AG04449 (cell line): ENCODE results near the gene PRRG2.

ENCODE experiments used
- CTCF ChIA-PET: fragments of 350-600 bp; formaldehyde crosslinking; extraction: SDS; loops from one replicate; lab custom pipeline; 2021; ENCODE audit warnings: antibody characterized with exemption; lab: Yijun Ruan, JAX
- POLR2A ChIA-PET: fragments of 400-600, 350-600 bp; formaldehyde crosslinking; extraction: SDS; loops from one replicate; lab custom pipeline; 2020; ENCODE audit warnings: antibody characterized with exemption, inconsistent platforms; lab: Yijun Ruan, JAX
- DNase-seq: peaks from one replicate; pipeline ENCODE4 v3.0.0-alpha.2; 2010; ENCODE audit warnings: low read depth, low spot score
- H3K4me3 ChIP-seq: 2 replicates; pipeline ENCODE4 v1.5.1; 2011; ENCODE audit warnings: low read depth, mild to moderate bottlenecking, control low read depth, low read length
- TF ChIP-seq, protein P1 (sequence below): IDR thresholded peaks from one replicate; pipeline ENCODE4 v1.5.1; 2011; ENCODE audit warnings: mild to moderate bottlenecking, moderate library complexity, low read length, control low read depth, inconsistent platforms; ENCODE audit not compliant: insufficient read depth; ENCODE audit errors: missing control alignments

The PRRG2 gene

GRCh38 chr19:49594157-49594992 is 13.3 kb downstream of the PRRG2 start:
- H3K4me3 ChIP-seq: no peak overlapping the region
- DNase-seq: no peak
- TF ChIP-seq, protein P1, sequence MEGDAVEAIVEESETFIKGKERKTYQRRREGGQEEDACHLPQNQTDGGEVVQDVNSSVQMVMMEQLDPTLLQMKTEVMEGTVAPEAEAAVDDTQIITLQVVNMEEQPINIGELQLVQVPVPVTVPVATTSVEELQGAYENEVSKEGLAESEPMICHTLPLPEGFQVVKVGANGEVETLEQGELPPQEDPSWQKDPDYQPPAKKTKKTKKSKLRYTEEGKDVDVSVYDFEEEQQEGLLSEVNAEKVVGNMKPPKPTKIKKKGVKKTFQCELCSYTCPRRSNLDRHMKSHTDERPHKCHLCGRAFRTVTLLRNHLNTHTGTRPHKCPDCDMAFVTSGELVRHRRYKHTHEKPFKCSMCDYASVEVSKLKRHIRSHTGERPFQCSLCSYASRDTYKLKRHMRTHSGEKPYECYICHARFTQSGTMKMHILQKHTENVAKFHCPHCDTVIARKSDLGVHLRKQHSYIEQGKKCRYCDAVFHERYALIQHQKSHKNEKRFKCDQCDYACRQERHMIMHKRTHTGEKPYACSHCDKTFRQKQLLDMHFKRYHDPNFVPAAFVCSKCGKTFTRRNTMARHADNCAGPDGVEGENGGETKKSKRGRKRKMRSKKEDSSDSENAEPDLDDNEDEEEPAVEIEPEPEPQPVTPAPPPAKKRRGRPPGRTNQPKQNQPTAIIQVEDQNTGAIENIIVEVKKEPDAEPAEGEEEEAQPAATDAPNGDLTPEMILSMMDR: no peak
- ChIA-PET CTCF (interaction anchor here (1.0 to 1.3 kb wide), 2 partner anchors 8 to 10 kb away, joined by 3 to 4 read pairs; no protein-coding TSS in a partner anchor), POLR2A (no interaction called here)

GRCh38 chr19:49594993-49595818 is 14.1 kb downstream of the PRRG2 start:
- TF ChIP-seq, protein P1: no peak
- ChIA-PET POLR2A (no interaction called here), CTCF (interaction anchor here (0.8 to 1.0 kb wide), 2 partner anchors 21 to 49 kb away, joined by 3 read pairs; no protein-coding TSS in a partner anchor)

DNA sequence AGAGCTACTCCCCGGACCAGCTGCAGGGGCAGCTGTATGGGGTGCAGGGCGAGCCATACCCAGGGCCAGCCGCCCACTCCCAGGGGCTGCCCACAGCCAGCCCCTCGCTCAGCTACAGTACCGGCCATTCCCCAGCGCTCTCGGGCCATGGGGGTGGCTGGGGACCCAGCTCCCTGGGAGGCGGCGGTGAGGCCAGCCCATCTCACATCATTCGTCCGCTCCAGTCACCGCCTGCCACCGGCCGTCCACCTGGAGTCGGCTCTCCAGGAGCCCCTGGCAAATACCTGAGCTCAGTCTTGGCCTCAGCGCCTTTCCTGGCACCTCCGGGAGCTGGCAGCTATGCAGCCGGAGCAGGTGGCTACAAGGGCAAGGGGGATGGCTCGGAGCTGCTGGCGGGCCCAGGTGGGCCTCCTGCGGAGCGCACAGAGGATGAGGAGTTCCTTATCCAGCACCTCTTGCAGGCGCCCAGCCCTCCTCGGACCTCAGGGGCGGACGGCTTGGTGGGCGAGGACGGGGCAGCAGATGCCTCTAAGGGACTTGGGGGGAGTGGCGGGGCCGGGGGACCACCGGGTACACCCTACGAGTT is 14.8 kb downstream of the PRRG2 start:
- H3K4me3 ChIP-seq: no peak overlapping the region
- ChIA-PET POLR2A (no interaction called here), CTCF (interaction anchor here (0.8 to 1.0 kb wide), 2 partner anchors 20 to 50 kb away, joined by 3 read pairs; no protein-coding TSS in a partner anchor)
- no peak for DNase-seq
- TF ChIP-seq, protein P1: no peak

More at GRCh38 chr19:49594993-49595818, 14.1 kb downstream of the PRRG2 start:
- H3K4me3 ChIP-seq: no peak overlapping the region
- DNase-seq: no peak

- ChIA-PET POLR2A (no interaction called here), CTCF (interaction anchor here (0.8 to 1.0 kb wide), 2 partner anchors 19 to 50 kb away, joined by 3 read pairs; no protein-coding TSS in a partner anchor)
- no peak overlapping the region for H3K4me3 ChIP-seq
- DNase-seq: no peak
- TF ChIP-seq, protein P1: no peak
Measured at GRCh38 chr19:49596407-49596806, 15.3 kb downstream of the PRRG2 start.

DNA sequence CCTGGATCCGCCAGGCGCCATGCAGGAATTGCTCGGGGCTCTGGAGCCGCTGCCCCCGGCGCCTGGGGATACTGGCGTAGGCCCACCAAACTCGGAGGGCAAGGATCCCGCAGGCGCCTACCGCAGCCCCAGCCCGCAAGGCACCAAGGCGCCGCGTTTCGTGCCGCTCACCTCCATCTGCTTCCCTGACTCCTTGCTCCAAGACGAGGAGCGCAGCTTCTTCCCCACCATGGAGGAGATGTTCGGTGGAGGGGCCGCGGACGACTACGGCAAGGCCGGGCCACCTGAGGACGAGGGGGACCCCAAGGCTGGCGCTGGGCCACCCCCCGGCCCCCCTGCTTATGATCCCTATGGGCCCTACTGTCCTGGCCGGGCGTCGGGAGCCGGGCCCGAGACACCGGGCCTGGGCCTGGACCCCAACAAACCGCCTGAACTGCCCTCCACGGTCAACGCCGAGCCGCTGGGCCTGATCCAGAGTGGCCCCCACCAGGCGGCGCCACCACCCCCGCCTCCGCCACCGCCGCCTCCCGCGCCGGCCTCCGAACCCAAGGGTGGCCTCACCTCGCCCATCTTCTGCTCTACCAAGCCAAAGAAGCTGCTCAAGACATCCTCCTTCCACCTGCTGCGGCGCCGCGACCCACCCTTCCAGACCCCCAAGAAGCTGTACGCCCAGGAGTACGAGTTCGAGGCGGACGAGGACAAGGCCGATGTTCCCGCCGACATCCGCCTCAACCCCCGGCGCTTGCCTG is 16.0 kb downstream of the PRRG2 start:
- ChIA-PET POLR2A (no interaction called here), CTCF (no interaction called here)
- no peak for DNase-seq

More for the DNA sequence above, 16.0 kb downstream of the PRRG2 start:
- no peak overlapping the region for H3K4me3 ChIP-seq
- TF ChIP-seq, protein P1: no peak
